NCI-H460 (cell line): ENCODE results near the gene KIAA0040. TPM values are rescaled to one million over a fixed set of nuclear protein-coding genes. Genes with fewer than 3 reads are reported as not detected.

Experiments
- DNase-seq: peaks from one replicate; pipeline ENCODE4 v3.0.0-alpha.2; 2016; ENCODE audit warnings: low read depth; ENCODE audit errors: extremely low read depth
- total RNA-seq: library from RNA; depleted of rRNA; stranded (reverse); fragments of >200 nt; shearing (Covaris generic); gene quantifications from 2 replicates; pipeline ENCODE4 v1.2.3, GENCODE V29; 2014

Gene KIAA0040
- total RNA-seq, 1 experiment from 2014 or later, result 5.0 TPM

DNA sequence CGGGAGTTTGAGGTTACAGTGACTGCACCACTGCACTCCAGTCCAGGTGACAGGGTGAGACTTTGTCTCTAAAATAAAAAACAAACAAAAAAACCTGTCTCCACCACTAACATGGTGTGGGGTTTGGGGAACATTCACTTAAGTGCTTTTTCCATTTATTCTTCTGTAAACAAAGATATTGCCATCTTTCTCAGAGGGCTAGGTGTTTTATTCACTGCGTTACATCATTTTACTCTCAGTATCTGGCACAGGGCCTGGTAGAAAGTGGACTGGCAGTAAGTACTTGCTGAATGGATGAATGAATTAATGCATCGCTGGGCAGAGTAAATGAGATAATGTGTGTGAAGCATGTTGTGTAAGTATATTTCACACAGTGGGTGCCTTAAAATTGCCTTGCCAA, 20.1 kb downstream of the KIAA0040 start:
- DNase-seq, result no peak

DNA sequence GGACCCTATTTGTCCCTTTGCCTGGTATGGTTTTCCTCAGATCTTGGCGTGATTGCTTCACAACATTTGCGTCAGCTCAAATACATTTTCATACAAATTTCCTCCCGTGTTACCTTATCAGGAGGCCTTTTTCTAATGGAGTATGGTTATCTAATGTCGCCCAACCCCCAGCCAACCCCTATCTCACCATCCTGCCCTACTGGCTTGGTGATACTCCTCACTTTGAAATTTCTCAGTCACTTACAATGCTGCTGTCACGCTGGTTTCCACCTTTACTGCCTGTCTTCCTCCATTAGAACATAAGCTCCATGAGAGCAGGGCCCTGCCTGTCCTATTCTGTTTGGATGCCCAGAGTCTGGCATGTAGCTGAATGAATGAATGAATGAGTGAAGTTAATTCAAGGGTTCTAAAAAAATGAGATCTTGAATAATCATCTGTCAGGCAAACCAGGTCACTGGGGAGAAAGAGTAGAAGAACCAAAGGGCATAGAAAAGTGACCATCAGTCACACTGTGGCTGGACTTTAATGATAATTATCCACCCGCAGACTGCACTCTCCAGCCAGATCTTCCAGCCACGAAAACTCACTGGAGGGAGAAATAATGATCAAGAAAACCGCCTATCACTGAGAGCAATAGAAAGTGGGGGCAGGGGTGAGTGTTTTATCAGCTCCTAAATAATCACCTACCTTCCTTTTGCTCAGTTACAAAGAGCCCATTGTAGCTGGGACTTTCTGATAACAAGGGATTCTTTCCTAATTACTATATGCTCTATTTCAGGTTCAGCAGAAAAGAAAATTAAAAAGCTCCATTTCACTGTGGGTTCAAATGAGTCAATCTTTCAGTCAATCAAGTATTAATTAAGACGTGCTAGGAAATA, 21.3 kb downstream of the KIAA0040 start:
- DNase-seq, result no peak

DNA sequence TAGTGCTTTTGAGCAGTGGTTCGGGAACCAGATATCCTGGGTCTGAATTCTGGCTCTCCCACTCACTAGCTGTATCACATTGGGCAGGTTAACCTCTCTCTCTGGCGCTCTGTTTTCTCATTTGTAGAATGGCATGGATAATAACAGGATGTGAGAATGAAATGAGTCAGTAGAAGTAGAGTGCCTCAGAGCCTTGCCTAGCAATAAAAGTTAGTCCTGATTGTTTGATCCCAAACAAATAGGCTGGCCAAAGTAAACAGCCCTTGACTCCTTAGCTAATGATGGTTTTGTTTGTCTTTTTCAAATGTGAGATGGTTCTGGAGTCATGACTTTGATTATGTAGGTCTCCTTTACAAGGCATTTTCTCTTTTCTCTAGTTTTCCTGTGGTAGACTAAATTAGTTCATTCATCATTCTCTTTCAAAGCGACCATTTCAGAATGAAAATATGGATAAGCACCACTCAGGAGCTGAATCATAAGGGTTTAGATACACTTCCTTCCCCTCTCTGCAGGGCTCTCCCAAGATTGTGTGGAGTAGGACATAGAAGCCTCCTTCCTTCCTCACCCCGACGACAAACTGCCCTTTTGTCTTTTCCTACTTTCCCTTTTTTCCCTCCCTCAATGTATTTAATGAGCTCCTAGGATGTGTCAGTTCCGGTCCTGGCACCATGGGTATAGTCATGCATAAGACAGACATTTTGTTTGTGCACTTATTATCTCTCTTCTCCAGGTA, 23.1 kb downstream of the KIAA0040 start:
- DNase-seq, result no peak

- no peak for DNase-seq
Measured at GRCh38 chr1:175168782-175169181, 23.8 kb downstream of the KIAA0040 start.

DNA sequence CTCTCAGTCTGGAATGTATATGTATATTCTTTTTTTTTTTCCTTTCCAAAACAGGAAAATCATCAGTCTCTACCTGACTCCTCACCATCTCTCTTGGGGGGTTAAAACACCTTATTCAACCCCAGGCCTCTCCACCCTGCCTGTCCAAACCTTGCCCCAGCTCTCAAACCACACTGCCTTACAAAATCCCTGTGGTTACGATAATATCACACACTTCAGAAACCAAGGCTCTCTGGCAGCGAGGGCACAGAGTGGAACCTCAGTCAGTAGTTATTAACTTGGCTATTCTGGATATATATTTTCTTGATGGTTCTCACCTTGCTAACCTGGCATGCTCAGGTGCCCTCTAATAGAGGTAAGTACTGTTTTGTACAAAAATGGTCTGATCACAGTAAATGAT, 24.7 kb downstream of the KIAA0040 start:
- DNase-seq, result no peak

DNA sequence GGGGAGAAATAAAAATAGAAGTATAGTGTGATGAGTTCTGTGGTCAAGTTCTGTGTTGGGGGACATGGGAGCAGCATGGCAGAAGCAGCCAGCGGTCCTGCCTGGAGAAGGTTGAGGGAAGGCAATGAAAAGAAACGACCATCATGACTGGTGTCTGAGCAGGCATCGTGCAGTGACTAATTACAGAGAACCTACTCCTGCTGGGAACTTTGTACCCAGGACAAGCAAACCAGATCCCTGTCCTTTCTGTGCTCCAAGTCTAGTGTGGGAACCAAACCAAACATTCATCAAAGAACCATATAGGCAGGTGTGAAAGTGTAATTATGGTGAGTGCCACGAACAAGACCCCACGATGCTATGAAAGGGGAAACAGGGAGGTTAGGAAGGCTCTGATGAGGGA, 25.8 kb downstream of the KIAA0040 start:
- DNase-seq, result no peak

- DNase-seq, result no peak
Measured at GRCh38 chr1:175164751-175165150, 27.8 kb downstream of the KIAA0040 start.

DNA sequence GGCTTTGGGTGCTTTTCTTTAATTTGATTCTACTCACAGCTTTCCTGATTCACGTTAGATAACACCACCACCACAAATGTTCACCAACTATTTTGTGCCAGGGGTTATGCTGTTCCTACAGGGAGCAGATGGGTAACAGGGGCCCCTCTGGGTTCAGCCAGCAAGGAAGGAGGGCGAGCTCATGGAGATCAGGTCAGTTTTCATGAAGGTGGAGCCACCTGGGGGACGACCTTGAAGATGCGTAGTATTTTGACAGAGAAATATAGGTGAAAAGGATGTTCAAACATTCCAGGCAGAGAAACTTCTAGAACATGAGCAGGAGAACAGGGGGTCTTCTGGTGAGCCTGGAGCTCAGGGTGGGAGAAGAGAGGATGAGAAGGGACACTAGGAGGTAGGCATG, 28.9 kb downstream of the KIAA0040 start:
- no peak for DNase-seq

DNA sequence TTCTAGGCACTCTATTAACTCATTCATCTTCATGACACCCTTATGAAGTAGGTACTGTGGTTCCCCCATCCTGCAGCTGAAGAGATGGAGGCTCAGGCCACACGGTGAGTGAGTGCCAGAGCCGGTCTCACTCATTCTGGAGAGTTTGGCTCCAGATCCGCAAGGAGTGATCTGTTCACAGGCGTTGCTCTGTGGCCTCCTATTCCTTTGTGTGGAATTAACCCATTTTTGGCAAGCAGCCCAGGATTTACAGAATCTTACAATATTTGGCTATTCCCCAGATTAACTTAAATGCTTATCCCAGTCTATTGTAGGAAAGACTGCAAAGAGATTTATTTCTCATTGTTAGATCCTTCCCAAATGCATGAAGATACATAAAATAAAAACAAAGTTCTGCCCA, 29.6 kb downstream of the KIAA0040 start:
- DNase-seq, result no peak

DNA sequence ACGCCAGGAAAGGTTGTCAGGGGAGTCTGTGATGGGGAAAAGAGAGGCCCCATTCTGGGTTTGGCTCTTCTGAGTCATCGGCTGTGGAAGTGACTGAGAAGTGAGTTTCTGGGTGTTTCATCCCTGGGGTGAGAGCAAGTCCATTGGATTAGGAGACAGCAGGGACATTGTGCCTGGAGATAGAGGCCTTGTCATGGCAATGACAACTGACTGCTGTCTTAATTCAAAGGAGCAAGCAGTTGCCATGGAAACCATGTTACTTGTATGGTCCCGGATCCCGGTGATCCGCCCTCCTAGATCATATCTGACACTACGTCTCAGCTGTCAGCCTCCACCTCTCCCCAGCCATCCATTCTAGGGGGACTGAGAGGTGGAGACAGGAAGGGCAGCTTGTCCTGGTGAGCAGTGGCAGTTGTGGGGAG, 34.4 kb downstream of the KIAA0040 start:
- no peak for DNase-seq

DNA sequence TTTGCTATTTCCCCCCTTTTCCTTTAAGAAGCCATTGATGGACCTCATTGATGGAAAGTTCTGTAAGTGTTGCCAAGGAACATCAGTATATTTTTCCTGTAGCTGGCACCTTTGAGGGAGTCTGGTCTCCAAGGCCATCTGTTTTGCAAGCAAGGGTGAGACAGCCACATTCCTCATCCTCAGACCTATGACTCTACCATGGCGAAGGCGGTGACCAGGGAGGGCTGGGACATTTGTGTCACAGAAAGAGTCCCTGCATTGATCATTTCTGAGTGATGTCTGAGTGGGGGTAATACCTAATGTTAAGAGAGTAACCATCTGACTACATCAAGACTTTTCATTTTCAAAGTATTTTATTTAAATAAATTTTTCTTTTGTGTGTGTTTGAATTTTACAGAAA, 35.4 kb downstream of the KIAA0040 start:
- no peak for DNase-seq

- no peak for DNase-seq
Measured at GRCh38 chr1:175155936-175156335, 36.6 kb downstream of the KIAA0040 start.

- no peak for DNase-seq
Measured at GRCh38 chr1:175155473-175155856, 37.1 kb downstream of the KIAA0040 start.

DNA sequence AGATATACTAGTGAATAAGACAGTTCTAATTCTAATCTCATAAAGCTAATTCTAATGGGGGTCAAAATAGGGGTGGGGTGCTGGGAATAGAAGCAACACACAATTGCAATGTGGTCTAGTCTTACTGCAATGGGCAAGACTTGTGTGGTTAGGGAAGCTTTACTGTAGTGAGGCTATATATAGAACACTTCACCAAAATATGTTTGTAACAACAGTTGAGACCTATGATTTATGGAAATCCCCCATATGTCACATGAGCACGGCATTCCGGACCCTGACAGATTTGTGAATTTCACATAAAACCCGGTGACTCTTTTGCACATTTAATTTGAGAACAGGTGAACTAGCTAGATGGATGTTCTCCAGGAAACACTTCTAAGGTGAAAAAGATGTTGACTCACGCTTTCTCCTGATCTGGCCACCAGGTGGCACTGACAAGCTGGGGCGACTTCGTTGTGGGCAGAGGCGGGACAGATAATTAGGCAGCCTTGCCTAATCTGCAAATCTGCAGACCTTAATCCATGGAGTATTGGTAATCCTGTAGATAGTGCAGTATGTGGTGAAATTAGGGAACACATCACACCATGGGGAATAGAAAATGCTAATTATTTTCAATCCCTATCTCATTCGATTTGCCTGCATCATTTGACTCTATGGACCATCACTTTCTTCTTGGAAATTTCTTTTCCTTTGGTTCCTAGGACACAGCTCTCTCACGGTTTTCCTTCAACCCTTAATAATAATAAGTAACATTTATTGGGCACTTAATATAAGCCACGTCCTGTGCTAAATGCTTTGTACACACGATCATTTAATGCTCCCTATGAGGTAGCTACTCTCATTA, 37.7 kb downstream of the KIAA0040 start:
- DNase-seq, result peak; percentile 67

DNA sequence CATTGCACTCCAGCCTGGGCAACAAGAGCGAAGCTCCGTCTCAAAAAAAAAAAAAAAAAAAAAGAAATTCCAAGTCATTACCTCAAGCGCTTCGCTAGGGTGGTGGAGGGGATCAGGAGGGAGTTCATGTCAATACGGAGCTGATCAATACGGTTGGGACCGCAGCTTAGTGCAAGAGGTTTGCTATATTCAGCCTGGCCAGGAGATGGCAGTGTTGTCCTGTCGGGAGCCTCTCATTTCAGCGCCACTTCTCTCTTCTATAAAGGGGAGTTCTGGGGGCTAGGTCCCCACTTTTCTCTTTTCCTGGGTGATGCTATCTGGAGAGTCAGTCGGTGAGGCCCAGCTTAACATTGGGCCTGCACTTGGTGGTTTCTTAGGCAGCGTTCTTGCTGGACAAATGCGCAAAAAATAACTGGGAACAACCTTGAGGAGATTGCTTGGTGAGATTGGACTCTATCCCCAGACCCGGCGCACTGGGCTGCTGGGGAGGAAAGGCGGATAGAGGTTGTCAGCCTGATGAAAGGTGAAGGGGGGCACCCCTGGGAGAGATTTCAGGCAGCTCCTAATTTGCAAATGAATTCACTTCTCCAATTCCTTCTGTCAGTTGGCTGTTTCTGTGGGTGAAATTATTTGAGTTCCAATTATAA, 40.4 kb downstream of the KIAA0040 start:
- DNase-seq, result peak; percentile 64

DNA sequence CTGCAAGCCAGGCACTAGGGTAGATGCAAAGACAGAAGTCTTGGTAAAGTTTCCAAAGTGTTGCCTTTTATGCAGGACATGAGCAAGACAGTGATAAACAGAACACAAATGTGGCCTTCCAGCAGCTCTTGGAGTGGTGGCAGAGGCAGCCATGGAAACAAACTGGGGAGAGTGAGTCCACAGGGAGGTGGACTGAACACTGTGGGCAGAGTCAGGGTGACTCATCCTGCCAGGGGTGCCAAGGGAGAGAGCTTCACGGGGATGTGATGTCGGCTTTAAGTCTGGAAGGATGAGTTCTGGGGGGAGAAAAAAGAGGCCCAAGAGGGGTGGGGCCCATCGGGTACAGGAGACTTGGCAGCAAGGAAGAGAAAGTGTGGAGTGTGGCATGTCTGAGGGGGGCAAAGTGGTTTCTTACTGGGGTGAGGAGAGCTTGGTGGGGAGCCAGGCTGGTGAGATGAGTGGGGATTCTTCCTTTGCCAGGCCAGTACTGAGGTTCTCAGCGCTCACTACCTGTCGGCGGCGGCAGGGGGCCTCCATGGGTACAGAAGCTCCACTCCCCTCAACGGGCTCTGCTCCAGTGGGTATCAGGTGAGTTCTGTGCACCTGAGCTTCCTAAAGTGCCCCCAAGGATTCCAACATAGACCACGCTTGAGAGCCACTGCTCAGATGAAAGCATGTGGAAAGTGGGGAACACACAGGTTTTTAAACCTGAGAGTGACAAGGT, 41.8 kb downstream of the KIAA0040 start:
- DNase-seq, result no peak

- no peak for DNase-seq
Measured at GRCh38 chr1:175148068-175148467, 44.5 kb downstream of the KIAA0040 start.

GRCh38 chr1:175147569-175147968, 45.0 kb downstream of the KIAA0040 start:
- DNase-seq, result no peak

GRCh38 chr1:175146529-175147213, 45.9 kb downstream of the KIAA0040 start:
- peak; percentile 71 for DNase-seq
